HS-27A (cell line): ENCODE data around the gene TPM1.

Source experiments
- DNase-seq: peaks from one replicate; pipeline ENCODE4 v3.0.0-alpha.2; 2012; ENCODE audit warnings: low read depth, missing footprints

Gene TPM1

DNA sequence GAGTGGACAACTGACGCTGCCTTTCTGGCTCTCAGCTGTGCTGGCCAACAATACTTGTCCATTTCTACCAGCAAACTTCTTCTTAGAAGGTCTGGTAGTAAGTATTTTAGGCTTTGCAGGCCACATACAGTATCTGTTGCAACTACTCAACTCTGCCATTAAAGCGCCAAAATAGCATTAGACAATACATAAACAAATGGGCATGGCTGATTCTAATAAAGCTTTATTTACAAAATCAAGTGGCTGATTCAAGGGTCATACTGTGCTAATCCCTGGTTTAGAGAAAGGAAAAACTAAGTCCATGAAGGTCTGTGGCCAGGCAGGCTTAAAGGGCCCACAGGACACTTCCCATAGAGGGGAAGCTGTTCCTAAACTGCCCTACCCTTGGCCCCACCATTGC, 26.3 kb upstream of the TPM1 start:
- DNase-seq = no peak

DNA sequence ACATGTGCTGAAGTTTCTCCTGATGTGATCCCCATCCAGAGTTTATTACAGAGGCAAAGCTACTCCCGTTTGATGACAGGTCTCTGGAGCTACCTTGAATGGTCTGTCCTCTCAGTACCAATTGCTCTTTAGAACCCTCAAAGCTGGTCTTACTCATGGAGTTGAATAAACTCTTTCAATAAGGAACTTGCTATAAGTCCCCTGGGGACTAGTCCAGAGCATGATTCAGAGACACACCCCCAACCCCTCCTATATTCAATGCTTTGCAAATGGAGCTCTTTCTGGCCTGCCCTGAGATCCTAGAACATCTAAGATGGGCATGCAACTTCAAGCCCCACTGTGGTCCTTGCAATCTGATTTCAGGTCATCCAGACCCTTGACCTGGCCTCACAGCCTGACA, 23.9 kb upstream of the TPM1 start:
- DNase-seq = no peak

DNA sequence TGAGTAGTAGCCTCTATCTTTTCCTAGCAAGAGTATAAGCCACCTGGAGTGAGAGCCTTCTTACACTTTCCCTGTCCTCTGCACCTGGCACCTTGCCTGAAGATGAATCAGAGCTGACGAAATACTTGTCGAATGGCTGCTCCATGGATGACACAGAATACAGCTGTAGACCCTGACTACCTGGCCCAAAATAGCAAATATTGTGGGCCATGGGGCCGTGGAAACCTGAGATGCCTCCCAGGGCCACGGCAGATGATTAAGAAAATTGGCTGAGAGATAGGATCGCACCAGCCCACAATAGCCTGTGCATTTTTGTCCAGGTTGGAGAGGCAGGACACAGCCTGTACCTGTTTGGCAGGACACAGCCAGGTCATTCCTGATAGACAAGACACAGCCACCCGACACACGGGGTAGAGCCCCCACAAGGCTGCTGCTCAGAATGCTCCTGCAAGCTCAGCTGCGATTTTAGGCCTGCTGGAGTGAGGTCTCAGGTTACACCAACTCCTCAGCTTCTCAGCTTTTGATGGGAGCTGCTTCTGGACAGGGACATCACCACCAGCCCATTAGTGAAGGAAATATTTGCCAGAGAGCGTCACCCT, 22.9 kb upstream of the TPM1 start:
- DNase-seq = no peak

DNA sequence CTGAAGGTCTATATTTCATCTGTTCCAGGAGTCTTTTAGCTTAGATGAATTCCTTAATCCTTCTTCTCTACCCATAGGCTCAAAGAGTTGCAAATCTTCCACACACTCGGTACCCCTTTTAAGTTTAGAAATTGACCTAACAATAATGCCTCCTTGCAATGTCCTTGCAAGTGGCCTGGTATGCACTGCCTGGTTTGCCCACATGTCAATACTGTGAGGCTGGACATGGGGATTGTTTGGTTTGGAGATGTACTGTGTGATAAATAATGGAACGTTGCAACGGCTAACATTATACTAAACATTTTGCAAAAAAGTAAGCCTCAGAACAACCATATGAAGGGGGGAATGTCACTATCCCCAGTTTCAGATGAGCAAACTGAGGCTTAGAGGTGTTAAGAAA, 22.4 kb upstream of the TPM1 start:
- no peak for DNase-seq

DNA sequence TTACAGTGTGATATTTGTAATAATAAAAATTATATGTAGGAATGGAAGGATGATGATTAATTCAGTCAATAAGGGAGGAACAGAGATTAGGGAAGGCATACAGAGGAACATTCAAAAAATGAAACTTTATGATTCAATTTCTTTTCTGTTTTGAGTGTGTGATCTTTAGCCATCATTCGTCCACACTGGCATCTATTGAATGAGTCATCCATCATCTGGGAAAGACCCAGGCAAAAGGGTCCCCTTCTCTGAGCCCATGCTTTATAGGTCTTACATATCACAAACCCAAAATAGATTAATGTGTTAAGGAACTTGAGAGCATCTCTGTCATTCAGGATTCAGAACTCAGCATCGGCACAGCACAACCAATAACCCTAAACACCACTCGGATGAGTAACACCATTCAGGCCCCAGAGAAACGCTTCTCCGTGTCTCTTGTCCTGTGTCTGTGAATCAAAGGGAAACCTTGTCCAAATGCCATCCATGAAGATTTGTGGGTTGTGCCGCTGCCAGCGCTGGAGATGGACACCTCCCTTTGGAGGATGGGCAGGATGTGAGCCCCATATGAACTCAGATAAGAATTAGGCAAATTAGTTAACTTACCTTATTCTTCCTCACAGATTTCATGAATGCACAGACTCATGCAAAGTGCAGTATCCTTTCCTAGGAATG, 21.7 kb upstream of the TPM1 start:
- no peak for DNase-seq

DNA sequence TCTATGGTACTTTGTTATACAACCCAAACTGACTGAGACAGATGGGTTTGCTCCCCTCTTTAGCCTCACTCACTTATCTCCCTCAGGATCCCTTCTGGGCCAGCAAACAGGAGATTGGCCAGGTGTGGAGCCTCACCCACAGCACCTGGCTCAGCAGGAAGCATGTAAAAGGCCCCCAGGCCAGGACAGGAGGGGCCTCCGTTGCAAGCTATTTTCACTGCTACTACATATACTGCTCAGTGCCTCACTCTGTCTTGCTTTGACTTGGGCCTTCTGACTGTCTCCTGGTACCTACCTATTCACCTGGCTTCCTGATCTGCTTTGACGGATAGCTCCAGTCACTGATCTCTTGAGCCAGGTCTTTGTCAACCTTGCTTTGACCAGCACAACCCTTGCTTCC, 20.4 kb upstream of the TPM1 start:
- no peak for DNase-seq

DNA sequence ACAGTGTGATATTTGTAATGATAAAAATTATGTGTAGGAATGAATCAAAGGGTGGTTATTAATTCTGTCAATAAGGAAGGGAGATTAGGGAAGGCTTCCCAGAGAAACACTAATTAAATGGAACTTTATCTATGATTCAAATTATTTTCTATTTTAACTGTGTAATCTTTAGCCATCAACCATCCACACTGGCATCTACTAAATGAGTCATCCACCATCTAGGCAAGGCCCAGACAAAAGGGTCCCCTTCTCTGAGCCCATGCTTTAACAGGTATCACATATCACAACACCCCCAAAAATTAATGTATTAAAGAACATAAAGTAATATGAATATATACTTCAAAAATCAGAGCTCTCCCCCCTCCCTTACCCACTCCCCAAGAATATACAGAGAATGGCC, 19.9 kb upstream of the TPM1 start:
- no peak for DNase-seq

DNA sequence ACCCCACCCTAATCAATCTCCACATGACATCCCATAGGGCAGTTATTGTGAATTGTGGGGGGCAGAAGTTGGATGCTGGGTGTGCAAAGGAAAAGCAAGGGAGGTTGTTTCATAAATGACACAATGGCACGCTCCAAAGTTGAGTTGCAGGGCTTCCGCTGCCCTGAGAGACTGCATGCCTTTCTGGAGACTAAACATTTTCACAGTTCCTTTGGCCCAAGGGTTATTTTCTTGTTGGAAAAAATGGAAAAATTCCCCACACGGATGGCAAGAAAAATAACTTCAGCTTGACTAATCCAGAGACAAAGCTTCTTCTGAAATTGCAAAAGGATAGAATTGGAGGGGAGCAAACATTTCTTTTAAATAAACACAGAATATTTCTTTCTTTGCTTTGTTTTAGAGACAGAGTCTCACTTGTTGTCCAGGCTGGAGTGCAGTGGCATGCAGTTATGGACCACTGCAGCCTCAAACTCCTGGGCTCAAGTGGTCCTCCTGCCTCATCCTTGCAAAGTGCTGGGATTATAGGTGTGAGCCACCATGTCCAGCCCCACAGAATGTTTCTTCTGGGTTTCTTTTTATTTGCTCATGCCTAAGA, 19.1 kb upstream of the TPM1 start:
- peak; percentile 87 for DNase-seq

DNA sequence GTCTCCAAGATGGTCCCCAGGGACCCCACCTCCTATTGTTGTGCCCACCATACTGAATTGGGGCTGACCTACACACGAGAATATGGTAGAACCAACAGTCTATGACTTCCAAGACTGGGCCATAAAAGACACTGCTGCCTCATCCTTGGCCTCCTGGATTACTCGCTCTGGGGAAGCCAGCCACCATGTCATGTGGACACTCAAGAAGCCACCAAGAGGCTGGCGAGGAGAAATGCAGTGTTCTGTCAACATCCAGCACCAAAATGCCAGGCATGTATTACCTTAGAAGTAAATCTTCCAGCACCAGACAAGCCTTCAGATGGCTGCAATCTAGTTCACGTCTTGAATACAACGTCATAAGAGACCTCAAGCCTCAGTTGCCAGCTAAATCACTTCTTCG, 17.1 kb upstream of the TPM1 start:
- no peak for DNase-seq

DNA sequence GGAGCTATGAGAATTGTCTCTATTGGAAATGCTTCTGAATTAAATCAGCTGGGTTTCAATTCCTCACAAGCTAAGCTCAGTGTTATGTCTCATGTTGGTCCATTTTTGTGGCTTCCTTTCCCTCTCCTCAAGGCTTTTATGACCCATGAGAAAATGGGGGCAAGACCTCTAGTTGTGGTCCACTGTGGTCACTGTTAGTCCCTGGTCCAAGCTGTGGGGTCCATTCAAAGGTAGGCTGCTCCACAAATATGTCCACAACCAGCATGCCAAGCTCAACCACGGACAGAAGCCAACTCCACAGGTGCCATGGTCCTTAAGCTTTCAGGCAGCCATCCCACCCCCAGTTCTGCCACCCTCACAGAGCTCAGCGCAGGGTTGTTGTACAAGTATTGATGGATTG, 14.9 kb upstream of the TPM1 start:
- DNase-seq = no peak

DNA sequence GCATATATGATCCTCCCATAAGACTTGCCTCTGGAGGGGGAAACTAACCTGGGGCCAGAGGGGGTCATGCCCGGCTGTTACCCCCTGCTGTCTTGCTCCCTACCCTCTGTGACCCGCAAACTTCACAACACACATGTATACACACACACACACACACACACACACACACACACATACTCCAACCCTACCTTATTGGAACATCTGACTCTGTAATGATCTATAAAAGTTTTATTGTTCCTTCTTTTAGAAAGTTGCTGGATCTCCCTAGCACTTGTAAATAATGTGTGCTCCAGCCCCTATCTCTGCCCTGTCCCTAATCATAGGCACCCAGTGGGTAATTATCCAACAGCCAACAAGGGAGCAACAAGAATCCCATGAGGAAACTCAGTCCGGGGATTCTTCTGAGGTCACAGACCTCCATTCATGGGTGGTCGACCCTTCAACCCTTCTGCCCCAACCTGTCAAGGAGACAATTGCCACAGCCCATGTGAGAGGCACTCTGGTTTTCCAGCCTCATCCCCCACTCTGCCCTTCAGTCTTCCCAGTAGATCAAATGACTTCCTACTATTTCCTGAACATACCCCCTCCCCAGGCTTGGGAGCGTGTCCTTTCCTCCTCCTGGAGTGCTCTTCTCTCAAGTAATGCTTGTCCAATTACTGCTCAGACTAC, 14.0 kb upstream of the TPM1 start:
- DNase-seq = no peak

DNA sequence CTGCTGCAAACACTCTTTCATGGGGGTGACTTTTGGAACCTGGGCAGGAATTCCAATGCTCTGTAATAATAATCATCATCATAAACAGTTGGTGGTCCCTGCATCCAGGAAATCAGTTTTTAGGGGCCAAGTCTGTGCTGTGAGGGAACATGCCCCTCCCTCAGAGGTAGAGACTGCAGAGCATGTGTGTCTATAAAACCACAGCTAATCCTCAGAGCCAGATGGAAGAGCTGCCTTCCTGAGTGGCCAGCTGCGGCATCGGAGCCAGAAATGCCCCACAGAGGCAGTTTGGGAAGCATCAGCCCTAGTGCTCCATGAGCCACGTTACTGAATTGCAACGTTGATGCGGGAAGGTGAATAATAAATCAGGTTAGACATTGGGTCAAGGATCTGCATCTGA, 12.9 kb upstream of the TPM1 start:
- no peak for DNase-seq

DNA sequence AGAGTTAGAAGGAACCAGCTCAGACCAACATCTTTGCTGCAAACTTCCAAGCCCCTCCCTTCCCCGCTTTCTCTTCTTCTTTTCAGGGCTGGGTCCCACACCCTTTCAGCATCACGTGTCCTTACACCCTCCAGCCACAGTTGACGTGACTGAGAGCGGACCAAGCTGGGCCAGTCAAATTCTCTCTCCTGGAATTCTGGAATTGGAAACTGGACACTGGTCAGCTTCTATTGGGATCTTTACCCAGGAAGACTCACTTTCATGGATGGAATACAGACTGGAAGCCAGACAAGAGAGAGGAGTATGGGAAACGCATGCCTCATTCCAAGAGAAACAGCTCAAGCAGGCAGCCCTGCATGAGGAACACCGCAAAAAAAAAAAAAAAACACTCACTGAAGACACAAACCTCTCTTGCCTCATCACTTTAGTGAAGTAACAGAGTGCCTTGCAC, 12.4 kb upstream of the TPM1 start:
- DNase-seq = no peak

DNA sequence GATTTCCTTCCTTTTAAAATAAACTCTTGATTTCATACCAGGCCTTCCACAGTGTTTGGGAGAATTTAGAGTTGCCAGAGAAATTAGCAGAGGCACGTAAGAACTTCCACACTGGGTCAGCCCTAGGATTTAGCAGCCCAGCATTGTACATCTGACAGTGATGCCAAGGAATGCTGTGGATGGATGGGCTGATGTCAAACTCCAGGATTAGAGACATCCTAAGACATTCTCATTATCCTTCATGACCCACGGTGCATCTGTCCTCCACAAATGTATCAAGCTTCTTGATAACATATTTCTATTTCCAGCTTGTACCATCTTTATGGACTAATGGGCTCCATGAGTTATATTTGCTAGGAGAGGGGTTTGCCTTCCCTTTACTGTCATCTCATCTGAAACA, 8.0 kb upstream of the TPM1 start:
- no peak for DNase-seq

DNA sequence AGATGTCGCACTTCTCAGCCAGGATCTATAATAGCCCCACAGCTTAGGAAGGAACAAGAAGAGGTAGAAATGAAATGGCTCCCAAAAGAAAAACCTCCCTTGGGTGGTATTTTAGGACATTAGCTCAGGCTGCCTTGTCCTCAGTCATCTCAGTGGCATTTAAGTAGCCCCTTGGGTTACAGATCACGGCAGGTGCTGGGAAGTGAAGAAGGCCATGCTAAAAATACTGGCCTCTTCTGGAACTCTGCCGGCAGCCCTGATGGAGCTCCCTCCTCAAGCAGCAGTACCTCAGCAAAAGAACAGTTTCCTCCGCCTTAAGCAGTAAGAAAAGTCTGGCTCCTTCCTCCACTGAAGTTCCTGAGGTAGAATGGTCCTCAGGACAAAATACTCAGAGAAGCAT, 7.3 kb upstream of the TPM1 start:
- DNase-seq = no peak

DNA sequence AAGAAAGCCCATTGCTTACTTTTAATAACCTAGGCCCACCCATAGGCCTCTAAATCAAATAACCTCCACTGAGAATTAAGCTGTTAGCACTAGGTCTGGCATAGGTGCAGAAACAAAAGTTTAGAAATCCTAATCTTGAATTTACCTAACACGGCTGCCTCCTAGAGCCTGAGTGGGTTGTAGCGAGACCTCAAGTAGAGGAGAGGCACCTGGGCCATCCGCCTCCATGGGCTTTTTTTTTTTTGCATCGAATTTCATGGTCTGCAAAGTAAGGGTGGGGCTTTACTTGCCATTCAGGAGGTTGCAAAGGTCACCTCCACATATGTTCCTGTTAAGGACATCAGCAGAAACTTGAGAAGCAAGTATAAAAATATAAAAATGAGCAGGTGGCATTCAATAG, 6.6 kb upstream of the TPM1 start:
- DNase-seq = no peak

DNA sequence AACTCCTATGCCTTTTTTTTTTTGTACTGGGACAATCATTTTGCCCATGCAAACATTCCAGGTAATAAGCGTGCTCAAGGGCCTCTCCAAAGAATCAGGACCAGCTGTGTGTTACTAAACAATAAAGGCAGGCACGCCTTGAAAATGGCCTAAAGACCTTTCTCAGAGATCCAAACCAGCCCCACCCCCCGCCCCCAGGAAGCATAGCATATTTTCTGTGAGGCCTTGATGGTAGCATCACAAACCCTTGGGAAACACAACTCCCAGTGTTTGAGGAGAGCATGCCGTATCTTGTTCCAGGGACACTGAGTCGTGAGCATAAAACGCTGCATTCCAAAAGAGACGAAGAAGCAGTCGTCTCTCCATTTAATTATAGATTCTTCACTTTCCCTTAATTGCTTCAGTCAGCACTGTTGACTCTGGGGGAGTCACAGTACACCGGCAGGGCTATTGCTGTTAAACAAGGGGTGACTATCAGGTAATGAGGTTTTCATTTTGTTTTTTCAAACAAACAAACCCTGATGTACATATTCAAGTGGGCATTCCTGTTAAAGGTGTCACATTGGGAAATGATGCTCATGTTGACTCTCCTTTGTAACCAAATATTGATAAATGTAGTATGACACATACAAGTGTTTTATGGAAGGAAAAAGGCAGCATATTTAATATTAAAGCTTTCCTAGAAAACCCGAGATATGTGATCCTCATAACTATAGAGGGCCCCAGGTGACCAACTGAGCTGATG, 4.4 kb upstream of the TPM1 start:
- no peak for DNase-seq

DNA sequence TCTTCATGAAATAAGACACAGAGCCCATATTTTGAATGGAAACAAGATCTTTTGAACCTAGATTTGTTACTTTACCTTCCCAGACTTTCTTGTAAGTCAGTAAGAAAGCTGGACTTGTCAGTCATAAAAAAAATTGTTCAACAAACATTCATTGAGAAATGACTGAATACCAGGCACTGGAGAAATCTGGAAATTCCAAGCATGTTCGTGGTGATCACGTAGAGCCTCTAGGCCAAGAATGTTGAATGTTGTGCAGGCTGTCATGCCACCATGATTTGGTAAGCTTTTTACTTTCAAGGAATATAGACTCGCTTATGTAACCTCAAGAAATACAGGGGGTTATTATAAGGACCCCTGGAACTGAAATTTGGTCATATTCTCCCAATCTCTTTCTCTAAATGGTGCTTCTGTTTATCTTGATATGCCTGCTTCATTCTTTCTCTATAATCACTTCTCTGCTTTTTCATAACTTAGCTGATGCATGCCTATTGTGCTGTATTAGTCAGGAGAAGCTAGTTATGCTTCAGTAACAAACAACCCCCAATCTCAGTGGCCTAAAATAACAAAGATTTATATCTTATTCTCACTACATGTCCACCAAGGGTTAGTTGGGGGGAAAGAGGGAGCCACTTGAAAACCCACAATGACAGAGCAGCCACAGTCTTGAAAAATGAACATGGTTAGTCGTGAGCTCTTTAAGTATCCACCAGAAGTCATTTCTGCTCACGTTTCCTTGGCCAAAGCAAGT, 3.4 kb upstream of the TPM1 start:
- no peak for DNase-seq

DNA sequence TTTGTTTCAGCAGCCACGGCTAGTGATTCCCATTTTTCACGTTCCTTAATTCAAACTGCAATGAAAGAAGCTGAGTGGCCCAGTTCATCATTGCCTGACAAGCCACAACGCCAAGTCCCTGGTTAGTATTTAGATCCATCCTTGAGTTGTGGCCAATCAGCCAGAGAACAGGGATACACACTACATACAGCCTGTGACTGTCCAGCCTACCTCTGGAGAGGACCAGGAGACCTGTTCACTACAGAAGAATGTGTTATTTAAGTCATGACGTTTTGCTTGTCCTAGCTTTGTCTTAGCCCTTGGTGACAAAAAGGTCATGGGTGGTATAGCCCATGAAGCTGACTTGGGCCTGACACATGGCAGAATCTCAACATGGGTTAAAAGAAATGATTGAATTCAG, 2.7 kb upstream of the TPM1 start:
- no peak for DNase-seq

DNA sequence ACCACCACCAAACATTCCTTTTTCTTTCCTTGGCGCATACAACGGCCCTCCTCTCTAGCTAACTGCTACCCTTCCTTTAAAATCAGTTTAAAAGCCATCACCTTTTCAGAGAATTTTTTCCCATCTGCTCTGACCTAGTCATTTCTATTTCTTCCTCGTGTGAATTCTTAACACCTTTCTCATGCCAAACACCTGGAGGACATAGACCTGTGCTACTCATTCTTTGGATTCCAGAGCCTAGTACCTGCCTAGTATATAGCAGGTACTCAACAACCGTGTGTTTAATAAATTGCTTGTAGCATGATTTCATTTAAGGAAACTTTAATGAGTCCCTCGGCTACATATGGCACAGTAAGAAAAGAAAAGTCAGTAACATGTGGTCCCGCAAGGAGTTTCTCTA, 2.0 kb upstream of the TPM1 start:
- no peak for DNase-seq

DNA sequence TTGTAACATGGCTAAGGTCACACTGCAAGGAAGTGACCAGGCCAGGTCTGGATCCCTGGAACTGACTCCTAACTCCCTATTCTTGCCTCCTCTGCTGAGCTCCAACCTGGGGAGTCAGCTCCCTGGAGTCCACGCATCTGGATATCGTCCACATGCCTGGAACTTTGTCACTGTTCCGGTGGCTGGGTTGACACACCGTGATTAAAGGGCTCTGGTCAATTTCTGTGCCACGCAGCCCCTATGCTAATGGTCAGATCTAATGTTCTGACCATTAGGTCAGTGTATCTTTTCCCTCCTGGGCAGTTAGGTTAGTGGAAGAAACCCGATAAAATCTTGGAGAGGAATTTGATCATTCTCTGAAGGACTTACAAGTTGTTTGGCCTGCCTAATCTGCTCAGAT, 1.6 kb upstream of the TPM1 start:
- DNase-seq = no peak

DNA sequence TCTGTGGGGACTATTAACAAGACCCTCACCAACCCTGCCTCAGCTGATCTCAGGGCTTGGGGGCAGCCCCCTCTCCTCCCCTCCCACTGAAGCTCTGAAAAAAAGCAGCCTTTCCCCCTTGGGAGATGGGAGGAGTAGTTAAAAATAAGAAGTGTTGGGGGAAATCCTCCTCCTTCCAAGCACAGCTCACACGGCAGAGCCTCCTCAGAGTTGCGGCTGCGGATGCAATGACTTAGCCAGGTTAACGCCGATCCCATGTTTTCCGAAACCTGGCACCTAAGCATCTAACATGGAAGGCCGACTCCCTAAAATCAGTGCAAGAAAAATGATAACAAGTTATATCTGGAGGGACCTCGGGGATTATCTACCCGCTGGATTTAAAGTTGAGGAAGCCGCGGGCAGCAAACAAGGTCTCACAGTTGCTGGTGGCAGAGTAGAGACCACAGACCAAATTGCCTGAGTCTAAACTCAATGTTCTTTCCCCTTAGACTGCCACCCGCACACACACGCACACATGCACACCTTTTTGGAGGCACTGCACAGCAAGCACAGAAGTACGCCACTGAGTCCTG, 1.1 kb upstream of the TPM1 start:
- DNase-seq = no peak
